ENCODE results near the gene WNK3.

- TF ChIP-seq CTCF (IDR thresholded peaks at IDR 0.05) (no peak), POLR2A (IDR thresholded peaks at IDR 0.05) (no peak)
These were observed 49.4 kb upstream of the WNK3 start for GRCh38 chrX:54407266-54407665.

All from adrenal gland (tissue), 5 donors.